Measurements from ENCODE around the gene CTIF. TPM values are rescaled to one million over a fixed set of nuclear protein-coding genes. Genes with fewer than 3 reads are reported as not detected.

CTIF gene
- total RNA-seq, 6 experiments from 2014 or later: 77.6 to 100 (median 79.2) TPM

GRCh38 chr18:48798334-48799245 lies 259.8 kb downstream of the CTIF start:
- no peak for TF ChIP-seq CTCF (IDR thresholded peaks at IDR 0.05)
- Mint-ChIP-seq H3K4me1 (ENCODE audit: low read depth) (peaks cover 29% of the 10 kb centered on the region), H3K27me3 (ENCODE audit: insufficient read depth) (peaks cover 3% of the 10 kb centered on the region; the same call in 1 of the 2 replicates), H3K36me3 (ENCODE audit: low read depth) (peaks cover 37% of the 10 kb centered on the region), H3K4me3 (no peak overlapping the region), H3K27ac (no peak overlapping the region), H3K9me3 (no peaks in the 10 kb centered on the region)
- no peak for DNase-seq

GRCh38 chr18:48799724-48800315 lies 261.0 kb downstream of the CTIF start:
- Mint-ChIP-seq H3K4me1 (ENCODE audit: low read depth) (peaks cover 29% of the 10 kb centered on the region), H3K27ac (no peak overlapping the region), H3K36me3 (ENCODE audit: low read depth) (peaks cover 32% of the 10 kb centered on the region), H3K4me3 (peak overlapping the region; percentile 16; the same call in 1 of the 2 replicates), H3K9me3 (no peaks in the 10 kb centered on the region), H3K27me3 (ENCODE audit: insufficient read depth) (peaks cover 8% of the 10 kb centered on the region)
- no peak for TF ChIP-seq CTCF (IDR thresholded peaks at IDR 0.05)
- no peak for DNase-seq

GRCh38 chr18:48800466-48800865 lies 261.6 kb downstream of the CTIF start:
- Mint-ChIP-seq H3K36me3 (ENCODE audit: low read depth) (peaks cover 37% of the 10 kb centered on the region), H3K4me1 (ENCODE audit: low read depth) (peaks cover 29% of the 10 kb centered on the region), H3K27me3 (ENCODE audit: insufficient read depth) (peaks cover 8% of the 10 kb centered on the region), H3K4me3 (no peak overlapping the region), H3K27ac (no peak overlapping the region), H3K9me3 (no peaks in the 10 kb centered on the region)
- no peak for TF ChIP-seq CTCF (IDR thresholded peaks at IDR 0.05)
- DNase-seq: no peak

GRCh38 chr18:48800876-48801727 lies 262.3 kb downstream of the CTIF start:
- no peak for TF ChIP-seq CTCF (IDR thresholded peaks at IDR 0.05)
- Mint-ChIP-seq H3K4me1 (ENCODE audit: low read depth) (peaks cover 29% of the 10 kb centered on the region), H3K27ac (peak overlapping the region; percentile 75), H3K36me3 (ENCODE audit: low read depth) (peaks cover 42% of the 10 kb centered on the region), H3K4me3 (peak overlapping the region; percentile 23; the same call in 1 of the 2 replicates), H3K27me3 (ENCODE audit: insufficient read depth) (peaks cover 10% of the 10 kb centered on the region), H3K9me3 (no peaks in the 10 kb centered on the region)
- peak; percentile 45 for DNase-seq
